Adrenal gland (tissue), 12 donors: ENCODE data around the gene PGLYRP1. TPM values are rescaled to one million over a fixed set of nuclear protein-coding genes. Genes with fewer than 3 reads are reported as not detected.

ENCODE experiments used
- DNase-seq, 7 donors: peaks; one replicate each; pipeline ENCODE4 v3.0.0-alpha.2; 2019 to 2020
- H3K27ac ChIP-seq, 5 donors: fragments of 200-600 bp; sonication (generic) in 4 of 5; 1 replicate in 3 of 5; 2 replicates in 2 of 5; pipeline versions ENCODE4 v1.5.1 to v1.8.0; 2016 to 2020; ENCODE audit warnings: mild to moderate bottlenecking in 1 of 5
- H3K27me3 ChIP-seq: fragments of 200-600 bp; 2 replicates; pipeline ENCODE4 v1.8.0; 2021
- H3K36me3 ChIP-seq, 2 donors: fragments of 200-600 bp; replicated peaks in 1 of 2; 1 replicate in 1 of 2; 2 replicates in 1 of 2; pipeline versions ENCODE4 v1.5.1 to v1.8.0; 2018 to 2022
- H3K4me1 ChIP-seq, 2 donors: fragments of 200-600 bp; replicated peaks in 1 of 2; 1 replicate in 1 of 2; 2 replicates in 1 of 2; pipeline versions ENCODE4 v1.5.1 to v1.8.0; 2018 to 2021
- H3K4me3 ChIP-seq, 4 donors: fragments of 200-600 bp; sonication (generic) in 3 of 4; one replicate each; pipeline ENCODE4 v1.5.1; 2016 to 2018
- H3K9me3 ChIP-seq, 3 donors: fragments of 200-600 bp; sonication (generic) in 1 of 3; replicated peaks in 1 of 3; 1 replicate in 2 of 3; 2 replicates in 1 of 3; pipeline versions ENCODE4 v1.5.1 to v1.8.0; 2016 to 2021
- POLR2A ChIP-seq, 2 donors: fragments of 450-650 bp; IDR thresholded peaks; one replicate each; pipeline ENCODE4 v1.6.1; 2017; ENCODE audit warnings: antibody characterized with exemption in 2 of 2, mild to moderate bottlenecking in 2 of 2, moderate library complexity in 1 of 2
- WGBS, 4 donors: extraction: QIAGEN DNeasy Blood & Tissue Kit in 2 of 4; methylation state at CpG; one replicate each; pipeline versions ENCODE4 v1.1.5 to v1.1.7; 2013 to 2017; 5-methylcytosine and 5-hydroxymethylcytosine counted together
- intact Hi-C, 2 donors: fragments of 100-400 bp; cut with DNase I; formaldehyde crosslinking; loops; one replicate each; pipeline versions ENCODE4 v1.14.1 to v1.15.0; 2022 to 2023
- polyA plus RNA-seq, 3 donors: library from polyadenylated mRNA; stranded (reverse); fragments of 200-250 nt in 2 of 3; fragments of 350-450 nt in 1 of 3; fragmentation: Illumina TruSeq in 1 of 3; extraction: RNeasy Lipid Tissue Mini Kit (QIAGEN cat#74804) in 1 of 3; gene quantifications; one replicate each; pipeline ENCODE4 v1.2.3, GENCODE V29; 2013 to 2014
- total RNA-seq, 9 donors: library from RNA; depleted of rRNA in 4 of 9; stranded (reverse); fragments of >200 nt in 4 of 9; fragments of 120-200 nt in 1 of 9; fragmentation: NEBNext Ultra II Directional in 1 of 9; extraction: Animal tissue kit (Norgen Biotek cat#: 25700) in 1 of 9; gene quantifications; one replicate each; pipeline versions ENCODE4 v1.1.0 to v1.2.4, GENCODE V29; 2013 to 2023
- TF ChIP-seq, protein P1 (sequence below), 6 experiments: fragments of 450-650 bp in 4 of 6; fragments of 200-600 bp in 2 of 6; sonication (generic) in 1 of 6; IDR thresholded peaks; 1 replicate in 5 of 6; 2 replicates in 1 of 6; pipeline versions ENCODE4 v1.5.1 to v1.8.0; 2016 to 2021; ENCODE audit warnings: antibody characterized with exemption in 6 of 6, mild to moderate bottlenecking in 2 of 6, moderate library complexity in 1 of 6
- donor health status: healthy with polysubstance abuse.
- donor health status: Bipolar disorder and iron deficiency.
- donor health status: DM: yes; HTN: yes; CAD: no.
- donor health status: DM: no; HTN: no; CAD: no.
- donor health status: DM: no; HTN: no; CAD: no.
- donor health status: DM: yes; HTN: yes; CAD: no.

PGLYRP1 gene
- total and polyA plus RNA-seq, 12 donors = 0.17 TPM; not detected in 10

GRCh38 chr19:46023311-46023779, 492 bp upstream of the PGLYRP1 start:
- peak in 2 of 7 donors; percentile 7 to 19 for DNase-seq
- Histone ChIP-seq H3K27ac (no peak overlapping the region), H3K4me3 (no peak overlapping the region), H3K36me3 (no peaks in the 10 kb centered on the region), H3K27me3 (peaks cover 29% of the 10 kb centered on the region), H3K9me3 (no peaks in the 10 kb centered on the region), H3K4me1 (no peaks in the 10 kb centered on the region)
- TF ChIP-seq, protein P1, sequence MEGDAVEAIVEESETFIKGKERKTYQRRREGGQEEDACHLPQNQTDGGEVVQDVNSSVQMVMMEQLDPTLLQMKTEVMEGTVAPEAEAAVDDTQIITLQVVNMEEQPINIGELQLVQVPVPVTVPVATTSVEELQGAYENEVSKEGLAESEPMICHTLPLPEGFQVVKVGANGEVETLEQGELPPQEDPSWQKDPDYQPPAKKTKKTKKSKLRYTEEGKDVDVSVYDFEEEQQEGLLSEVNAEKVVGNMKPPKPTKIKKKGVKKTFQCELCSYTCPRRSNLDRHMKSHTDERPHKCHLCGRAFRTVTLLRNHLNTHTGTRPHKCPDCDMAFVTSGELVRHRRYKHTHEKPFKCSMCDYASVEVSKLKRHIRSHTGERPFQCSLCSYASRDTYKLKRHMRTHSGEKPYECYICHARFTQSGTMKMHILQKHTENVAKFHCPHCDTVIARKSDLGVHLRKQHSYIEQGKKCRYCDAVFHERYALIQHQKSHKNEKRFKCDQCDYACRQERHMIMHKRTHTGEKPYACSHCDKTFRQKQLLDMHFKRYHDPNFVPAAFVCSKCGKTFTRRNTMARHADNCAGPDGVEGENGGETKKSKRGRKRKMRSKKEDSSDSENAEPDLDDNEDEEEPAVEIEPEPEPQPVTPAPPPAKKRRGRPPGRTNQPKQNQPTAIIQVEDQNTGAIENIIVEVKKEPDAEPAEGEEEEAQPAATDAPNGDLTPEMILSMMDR (IDR thresholded peaks at IDR 0.05) = no peak
- no peak for TF ChIP-seq POLR2A (IDR thresholded peaks at IDR 0.05)
- intact Hi-C loops = loop anchor here in 1 of 2 donors (10.0 kb wide), 1 partner anchor 51 kb away; no protein-coding TSS in a partner anchor
- WGBS, 4 donors = 55 to 69% (median 58%) methylated on average over 11 of the region's 11 CpGs

- 39 to 45% (median 42%) methylated on average over 8 to 12 of the region's 12 CpGs for WGBS, 4 donors
- no peaks in the 10 kb centered on the region for H3K36me3 ChIP-seq
- no peak for DNase-seq
- no peak overlapping the region for H3K4me3 ChIP-seq
- no peaks in the 10 kb centered on the region for H3K9me3 ChIP-seq
- H3K4me1 ChIP-seq = no peaks in the 10 kb centered on the region
- peaks cover 29% of the 10 kb centered on the region for H3K27me3 ChIP-seq
- no peak for TF ChIP-seq POLR2A (IDR thresholded peaks at IDR 0.05)
- TF ChIP-seq, protein P1 (IDR thresholded peaks at IDR 0.05) = no peak
- intact Hi-C loops = loop anchor here in 1 of 2 donors (10.0 kb wide), 1 partner anchor 53 kb away; no protein-coding TSS in a partner anchor
- no peak overlapping the region for H3K27ac ChIP-seq
These were observed 807 bp downstream of the PGLYRP1 start for GRCh38 chr19:46022061-46022430.

GRCh38 chr19:46021531-46022041, 1.3 kb downstream of the PGLYRP1 start:
- TF ChIP-seq POLR2A (IDR thresholded peaks at IDR 0.05) = no peak
- TF ChIP-seq, protein P1 (IDR thresholded peaks at IDR 0.05) = no peak
- no peaks in the 10 kb centered on the region for H3K4me1 ChIP-seq
- H3K9me3 ChIP-seq = no peaks in the 10 kb centered on the region
- no peak overlapping the region for H3K27ac ChIP-seq
- WGBS, 4 donors = 68 to 70% (median 68%) methylated on average over 8 to 11 of the region's 11 CpGs
- H3K36me3 ChIP-seq = no peaks in the 10 kb centered on the region
- peak in 1 of 7 donors; percentile 38 for DNase-seq
- intact Hi-C loops = loop anchor here in 1 of 2 donors (10.0 kb wide), 1 partner anchor 53 kb away; no protein-coding TSS in a partner anchor
- peaks cover 29% of the 10 kb centered on the region for H3K27me3 ChIP-seq
- no peak overlapping the region for H3K4me3 ChIP-seq

DNA sequence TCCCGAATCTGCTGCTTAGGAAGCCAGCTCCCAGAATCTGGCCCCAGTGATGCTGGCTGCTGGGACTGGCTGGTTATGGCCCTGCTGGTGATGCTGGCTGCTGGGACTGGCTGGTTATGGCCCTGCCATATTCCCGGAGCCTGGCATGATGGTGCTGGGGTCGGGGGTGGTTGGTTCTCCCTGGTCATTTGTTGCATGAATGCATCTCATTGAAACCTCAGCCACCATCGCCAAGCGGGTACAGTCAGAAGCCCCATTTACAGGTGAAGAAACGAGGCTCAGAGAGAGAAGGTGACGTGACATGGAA, 2.1 kb downstream of the PGLYRP1 start:
- intact Hi-C loops = loop anchor here in 1 of 2 donors (10.0 kb wide), 1 partner anchor 54 kb away; no protein-coding TSS in a partner anchor
- Histone ChIP-seq H3K9me3 (no peaks in the 10 kb centered on the region), H3K4me3 (no peak overlapping the region), H3K27ac (no peak overlapping the region), H3K36me3 (no peaks in the 10 kb centered on the region), H3K27me3 (peaks cover 29% of the 10 kb centered on the region), H3K4me1 (peaks cover 4 to 7% of the 10 kb centered on the region in 2 donors)
- WGBS, 4 donors = 89 to 97% (median 95%) methylated on average over 7 of the region's 7 CpGs
- TF ChIP-seq POLR2A (IDR thresholded peaks at IDR 0.05) = no peak
- TF ChIP-seq, protein P1 (IDR thresholded peaks at IDR 0.05) = no peak
- no peak for DNase-seq
